Body of pancreas (tissue), 4 donors: ENCODE measurements around the gene TTK. TPM values are rescaled to one million over a fixed set of nuclear protein-coding genes. Genes with fewer than 3 reads are reported as not detected.

Experiments
- ATAC-seq: fragments of 150-250 bp; one replicate; pipeline ENCODE4 v1.9.1; 2016
- DNase-seq, 4 donors: peaks; one replicate each; pipeline ENCODE4 v3.0.0-alpha.2; 2019
- H3K27ac ChIP-seq, 4 donors: fragments of 200-600 bp; sonication (generic); 1 replicate in 3 of 4; 2 replicates in 1 of 4; pipeline versions ENCODE4 v1.5.1 to v1.6.1; 2016 to 2019; ENCODE audit warnings: mild to moderate bottlenecking in 1 of 4, mixed read lengths in 1 of 4, moderate library complexity in 1 of 4
- H3K27me3 ChIP-seq, 2 donors: fragments of 200-600 bp; sonication (generic); one replicate each; pipeline ENCODE4 v1.6.0; 2016; ENCODE audit warnings: mild to moderate bottlenecking in 1 of 2
- H3K36me3 ChIP-seq, 2 donors: fragments of 200-600 bp; sonication (generic); replicated peaks in 1 of 2; 2 replicates each; pipeline ENCODE4 v1.5.1; 2016; ENCODE audit warnings: low read depth in 2 of 2; ENCODE audit not compliant: insufficient read depth in 1 of 2
- H3K4me1 ChIP-seq: fragments of 200-600 bp; sonication (generic); one replicate; pipeline ENCODE4 v1.6.0; 2016
- H3K4me3 ChIP-seq, 2 donors: fragments of 200-600 bp; sonication (generic); 1 replicate in 1 of 2; 2 replicates in 1 of 2; pipeline ENCODE4 v1.5.1; 2016 to 2019
- H3K9me3 ChIP-seq, 3 donors: fragments of 200-600 bp; sonication (generic); 1 replicate in 2 of 3; 2 replicates in 1 of 3; pipeline ENCODE4 v1.5.1; 2016
- POLR2A ChIP-seq, 3 donors: fragments of 450-650 bp; IDR thresholded peaks; one replicate each; pipeline ENCODE4 v1.6.1; 2016; ENCODE audit warnings: antibody characterized with exemption in 3 of 3, mild to moderate bottlenecking in 2 of 3
- WGBS, 2 donors: methylation state at CpG; one replicate each; pipeline ENCODE4 v1.1.5; 2017; 5-methylcytosine and 5-hydroxymethylcytosine counted together
- intact Hi-C: fragments of 100-400 bp; cut with DNase I; formaldehyde crosslinking; loops from one replicate; pipeline ENCODE4 v1.15.1; 2023
- total RNA-seq, 2 donors: library from RNA; depleted of rRNA; stranded (reverse); fragments of >200 nt; gene quantifications; one replicate each; pipeline ENCODE4 v1.1.0, GENCODE V29; 2016
- TF ChIP-seq, protein P1 (sequence below), 7 experiments: fragments of 450-650 bp in 4 of 7; fragments of 200-600 bp in 3 of 7; sonication (generic) in 3 of 7; IDR thresholded peaks; one replicate each; pipeline ENCODE4 v1.5.1; 2016 to 2019; ENCODE audit warnings: antibody characterized with exemption in 7 of 7

Gene TTK
- under 1 TPM in 1 of 2 donors, not detected in 1; 0.33 TPM for total RNA-seq

DNA sequence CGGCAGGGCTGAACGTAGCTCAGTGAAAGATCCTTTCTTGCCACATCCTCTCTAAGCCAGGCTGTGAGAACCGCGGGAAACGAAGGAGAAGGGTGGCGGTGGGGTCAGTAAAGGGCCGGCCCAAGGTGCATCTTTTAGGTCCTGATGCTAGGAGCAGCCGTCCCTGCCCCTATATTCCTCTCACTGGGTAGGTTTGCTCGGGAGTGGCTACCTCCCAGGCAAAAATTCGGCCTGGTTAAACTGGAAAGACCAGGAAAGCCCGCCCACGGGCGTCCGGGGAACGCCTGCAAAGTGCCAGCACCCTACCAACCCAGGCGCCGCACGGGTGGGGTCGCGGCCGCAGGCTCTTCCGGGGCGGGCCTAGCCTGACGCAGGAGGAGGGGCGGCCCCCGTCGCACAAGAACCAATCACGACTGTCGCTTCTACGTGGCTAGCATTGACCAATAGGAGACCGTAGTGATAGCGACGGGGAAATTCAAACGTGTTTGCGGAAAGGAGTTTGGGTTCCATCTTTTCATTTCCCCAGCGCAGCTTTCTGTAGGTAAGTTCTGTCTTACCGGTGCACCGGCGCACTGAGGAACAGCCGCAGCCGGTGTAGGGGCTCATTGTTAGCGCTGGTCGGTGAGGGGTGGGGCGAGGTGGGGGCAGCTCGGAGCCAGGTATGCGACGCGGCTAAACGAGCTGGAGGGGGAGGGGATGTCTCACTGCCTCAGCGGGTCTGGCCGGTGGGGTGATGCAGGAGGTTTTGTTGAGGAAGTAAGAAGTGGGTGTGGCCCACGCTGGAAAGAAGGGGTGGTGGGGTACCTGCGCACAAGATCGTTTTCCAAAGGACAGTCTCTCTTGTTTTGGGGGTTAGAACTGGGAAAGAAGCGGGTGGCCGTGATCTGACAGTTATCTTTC is at the start of gene TTK:
TTK (plus strand) TSS at position 477 of the 900 bp plus-strand sequence. CDS start 1,195 bp downstream, outside the sequence.
- H3K4me3 ChIP-seq: peak within 1 kb of the TSS; percentile 49 to 51
- peak within 1 kb of the TSS; percentile 61 to 87 (median 78) for H3K27ac ChIP-seq
- H3K27me3 ChIP-seq: no peaks in the 10 kb centered on the region
- TF ChIP-seq, protein P1, sequence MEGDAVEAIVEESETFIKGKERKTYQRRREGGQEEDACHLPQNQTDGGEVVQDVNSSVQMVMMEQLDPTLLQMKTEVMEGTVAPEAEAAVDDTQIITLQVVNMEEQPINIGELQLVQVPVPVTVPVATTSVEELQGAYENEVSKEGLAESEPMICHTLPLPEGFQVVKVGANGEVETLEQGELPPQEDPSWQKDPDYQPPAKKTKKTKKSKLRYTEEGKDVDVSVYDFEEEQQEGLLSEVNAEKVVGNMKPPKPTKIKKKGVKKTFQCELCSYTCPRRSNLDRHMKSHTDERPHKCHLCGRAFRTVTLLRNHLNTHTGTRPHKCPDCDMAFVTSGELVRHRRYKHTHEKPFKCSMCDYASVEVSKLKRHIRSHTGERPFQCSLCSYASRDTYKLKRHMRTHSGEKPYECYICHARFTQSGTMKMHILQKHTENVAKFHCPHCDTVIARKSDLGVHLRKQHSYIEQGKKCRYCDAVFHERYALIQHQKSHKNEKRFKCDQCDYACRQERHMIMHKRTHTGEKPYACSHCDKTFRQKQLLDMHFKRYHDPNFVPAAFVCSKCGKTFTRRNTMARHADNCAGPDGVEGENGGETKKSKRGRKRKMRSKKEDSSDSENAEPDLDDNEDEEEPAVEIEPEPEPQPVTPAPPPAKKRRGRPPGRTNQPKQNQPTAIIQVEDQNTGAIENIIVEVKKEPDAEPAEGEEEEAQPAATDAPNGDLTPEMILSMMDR (IDR thresholded peaks at IDR 0.05): no peak
- TF ChIP-seq POLR2A (IDR thresholded peaks at IDR 0.05): peak; percentile 52 to 85 (median 82)
- H3K36me3 ChIP-seq: no peaks in the 10 kb centered on the region
- ATAC-seq: peak; percentile 100
- H3K4me1 ChIP-seq: peaks cover 15% of the 10 kb centered on the region
- H3K9me3 ChIP-seq: no peaks in the 10 kb centered on the region
- intact Hi-C loops: no loop called here
- peak; percentile 92 to 96 (median 94) for DNase-seq
- WGBS, 2 donors: 0 to 1% methylated on average over 29 to 56 of the region's 56 CpGs

DNA sequence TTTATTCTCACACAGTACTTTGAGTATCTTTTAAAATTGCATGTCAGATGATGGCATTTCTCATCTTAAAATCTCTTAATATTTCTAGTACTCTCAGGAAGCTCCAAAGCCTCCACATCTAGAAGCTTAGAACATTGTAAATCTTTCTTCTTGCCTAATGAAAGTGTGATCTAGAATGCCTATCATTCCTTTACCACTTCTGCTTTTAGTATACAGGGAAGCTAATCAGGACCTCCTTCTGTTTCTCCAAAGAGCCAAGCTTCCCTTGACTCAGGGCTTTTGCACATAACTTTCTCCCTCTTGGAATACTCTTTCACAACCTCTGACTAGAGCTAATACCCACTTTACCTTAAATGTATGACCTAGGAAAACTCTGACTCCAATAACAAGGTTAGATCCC is 49.6 kb upstream of the TTK start:
- Histone ChIP-seq H3K27me3 (no peaks in the 10 kb centered on the region), H3K4me1 (no peaks in the 10 kb centered on the region), H3K36me3 (no peaks in the 10 kb centered on the region), H3K27ac (no peak overlapping the region), H3K4me3 (no peak overlapping the region), H3K9me3 (no peaks in the 10 kb centered on the region)
- intact Hi-C loops: no loop called here
- DNase-seq (no peak), ATAC-seq (no peak)
- TF ChIP-seq POLR2A (IDR thresholded peaks at IDR 0.05): no peak
- TF ChIP-seq, protein P1 (IDR thresholded peaks at IDR 0.05): no peak

DNA sequence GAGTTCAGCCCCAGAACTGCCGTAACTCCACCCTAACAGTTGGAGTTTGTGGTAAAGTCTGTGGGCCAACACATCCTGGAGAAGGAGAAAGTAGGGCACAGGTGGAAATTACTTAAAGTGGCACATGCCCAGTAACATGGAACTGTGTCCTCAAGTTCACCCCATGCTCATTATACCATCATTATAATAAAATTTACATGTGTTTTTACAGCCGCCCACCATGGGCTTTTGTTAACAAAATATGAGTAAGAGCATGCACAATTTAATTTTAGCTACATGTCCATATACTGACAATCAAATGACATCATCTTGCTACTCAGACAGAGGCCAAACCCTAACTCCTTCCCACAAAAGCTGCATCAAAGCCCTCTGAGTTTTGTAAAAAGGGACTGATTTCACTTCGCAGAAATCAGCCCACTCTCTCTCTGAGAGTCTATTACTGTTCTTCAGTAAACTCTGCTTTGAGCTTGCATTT is 39.8 kb upstream of the TTK start:
- Histone ChIP-seq H3K27me3 (no peaks in the 10 kb centered on the region), H3K4me1 (no peaks in the 10 kb centered on the region), H3K27ac (no peak overlapping the region), H3K36me3 (no peaks in the 10 kb centered on the region), H3K4me3 (no peak overlapping the region), H3K9me3 (no peaks in the 10 kb centered on the region)
- ATAC-seq (no peak), DNase-seq (no peak)
- 73 to 78% methylated on average over 3 of the region's 3 CpGs for WGBS, 2 donors
- TF ChIP-seq, protein P1 (IDR thresholded peaks at IDR 0.05): no peak
- no peak for TF ChIP-seq POLR2A (IDR thresholded peaks at IDR 0.05)
- intact Hi-C loops: no loop called here

DNA sequence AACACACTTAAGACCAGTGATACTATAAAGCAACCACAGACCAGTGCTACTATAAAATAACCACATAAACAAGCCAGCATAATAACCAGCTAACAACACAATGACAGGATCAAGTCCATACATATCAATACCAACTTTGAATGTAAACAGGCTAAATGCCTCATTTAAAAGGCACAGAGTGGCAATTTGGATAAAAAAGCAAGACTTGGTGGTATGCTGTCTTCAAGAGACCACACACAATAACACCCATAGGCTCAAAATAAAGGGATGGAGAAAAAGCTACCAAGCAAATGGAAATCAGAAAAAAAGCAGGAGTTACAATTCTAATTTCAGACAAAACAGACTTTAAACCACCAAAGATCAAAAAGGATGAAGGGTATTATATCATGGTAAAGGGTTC is 37.3 kb upstream of the TTK start:
- intact Hi-C loops: no loop called here
- ATAC-seq: no peak
- H3K4me3 ChIP-seq: no peak overlapping the region

More for the DNA sequence above, 37.3 kb upstream of the TTK start:
- Histone ChIP-seq H3K4me1 (no peaks in the 10 kb centered on the region), H3K27ac (no peak overlapping the region), H3K9me3 (peaks cover 0 to 7% (median 0%) of the 10 kb centered on the region in 3 donors), H3K36me3 (no peaks in the 10 kb centered on the region), H3K27me3 (no peaks in the 10 kb centered on the region)
- DNase-seq: no peak
- no peak for TF ChIP-seq POLR2A (IDR thresholded peaks at IDR 0.05)
- TF ChIP-seq, protein P1 (IDR thresholded peaks at IDR 0.05): no peak
